H9 (cell line): ENCODE results near the gene PHLDB1. TPM values are rescaled to one million over a fixed set of nuclear protein-coding genes. Genes with fewer than 3 reads are reported as not detected.

ENCODE experiments used
- DNase-seq: peaks from one replicate; pipeline ENCODE4 v3.0.0-alpha.2; 2017
- H2AFZ ChIP-seq: one replicate; pipeline ENCODE4 v1.6.1; 2013; ENCODE audit warnings: mild to moderate bottlenecking, low read length, control low read depth, moderate library complexity
- H2AK5ac ChIP-seq: 2 replicates; pipeline ENCODE4 v1.6.1; 2013; ENCODE audit warnings: low read length, control low read depth, mixed read lengths; ENCODE audit not compliant: insufficient read length
- H2BK120ac ChIP-seq: one replicate; pipeline ENCODE4 v1.6.1; 2013; ENCODE audit warnings: low read depth, mild to moderate bottlenecking, low read length, control low read depth, inconsistent platforms; ENCODE audit not compliant: poor library complexity, severe bottlenecking
- H2BK12ac ChIP-seq: 2 replicates; pipeline ENCODE4 v1.6.1; 2013; ENCODE audit warnings: low read length, control low read depth, mixed read lengths, low read depth; ENCODE audit not compliant: insufficient read length
- H2BK15ac ChIP-seq: 2 replicates; pipeline ENCODE4 v1.6.1; 2013; ENCODE audit warnings: low read depth, low read length, control low read depth
- H2BK20ac ChIP-seq: one replicate; pipeline ENCODE4 v1.6.1; 2013; ENCODE audit warnings: low read depth, mild to moderate bottlenecking, low read length, control low read depth, inconsistent platforms; ENCODE audit not compliant: poor library complexity, severe bottlenecking
- H2BK5ac ChIP-seq: 2 replicates; pipeline ENCODE4 v1.6.1; 2013; ENCODE audit warnings: low read length, control low read depth, mixed read lengths; ENCODE audit not compliant: insufficient read length
- H3K14ac ChIP-seq: 2 replicates; pipeline ENCODE4 v1.6.1; 2013; ENCODE audit warnings: low read length, control low read depth; ENCODE audit not compliant: insufficient read depth
- H3K18ac ChIP-seq: 2 replicates; pipeline ENCODE4 v1.6.1; 2013; ENCODE audit warnings: low read depth, mild to moderate bottlenecking, mixed read lengths, low read length, control low read depth; ENCODE audit not compliant: insufficient read length
- H3K23ac ChIP-seq: 2 replicates; pipeline ENCODE4 v1.6.1; 2013; ENCODE audit warnings: low read length, control low read depth, mixed read lengths, low read depth; ENCODE audit not compliant: insufficient read length
- H3K23me2 ChIP-seq: 2 replicates; pipeline ENCODE4 v1.6.1; 2013; ENCODE audit warnings: low read depth, mild to moderate bottlenecking, mixed read lengths, low read length, control low read depth; ENCODE audit not compliant: insufficient read length, poor library complexity, severe bottlenecking
- H3K27ac ChIP-seq: 2 replicates; pipeline ENCODE4 v1.5.1; 2013; ENCODE audit warnings: low read length, control low read depth, mixed read lengths, low read depth; ENCODE audit not compliant: insufficient read length
- H3K27me3 ChIP-seq: 2 replicates; pipeline ENCODE4 v1.6.1; 2013; ENCODE audit warnings: low read length, control low read depth, inconsistent platforms; ENCODE audit not compliant: insufficient read depth
- H3K4ac ChIP-seq: 2 replicates; pipeline ENCODE4 v1.6.1; 2013; ENCODE audit warnings: low read depth, mild to moderate bottlenecking, control low read depth, inconsistent platforms, low read length, moderate library complexity
- H3K4me1 ChIP-seq: 2 replicates; pipeline ENCODE4 v1.6.1; 2013; ENCODE audit warnings: low read length, control low read depth, inconsistent platforms; ENCODE audit not compliant: insufficient read depth
- H3K4me2 ChIP-seq: 2 replicates; pipeline ENCODE4 v1.6.1; 2013; ENCODE audit warnings: low read length, control low read depth, mixed read lengths; ENCODE audit not compliant: insufficient read length, insufficient read depth
- H3K56ac ChIP-seq: 2 replicates; pipeline ENCODE4 v1.6.1; 2013; ENCODE audit warnings: low read depth, mild to moderate bottlenecking, mixed read lengths, low read length, control low read depth; ENCODE audit not compliant: insufficient read length
- H3K79me1 ChIP-seq: 2 replicates; pipeline ENCODE4 v1.6.1; 2013; ENCODE audit warnings: low read depth, mild to moderate bottlenecking, moderate library complexity, low read length, control low read depth, inconsistent platforms; ENCODE audit not compliant: insufficient read depth, poor library complexity, severe bottlenecking
- H3K79me2 ChIP-seq: 2 replicates; pipeline ENCODE4 v1.6.1; 2013; ENCODE audit warnings: low read length, control low read depth, inconsistent platforms; ENCODE audit not compliant: insufficient read depth
- H3K9ac ChIP-seq: 2 replicates; pipeline ENCODE4 v1.6.1; 2013; ENCODE audit warnings: low read length, control low read depth, mixed read lengths; ENCODE audit not compliant: insufficient read length; ENCODE audit errors: extremely low read depth
- H3K9me3 ChIP-seq: one replicate; pipeline ENCODE4 v1.6.1; 2013; ENCODE audit warnings: low read depth, low read length, inconsistent platforms; ENCODE audit not compliant: control insufficient read depth
- H3T11ph ChIP-seq: one replicate; pipeline ENCODE4 v1.6.1; 2013; ENCODE audit warnings: mild to moderate bottlenecking, low read length, control low read depth, inconsistent platforms
- H4K20me1 ChIP-seq: one replicate; pipeline ENCODE4 v1.6.1; 2013; ENCODE audit not compliant: control insufficient read depth, insufficient read length, insufficient read depth
- H4K5ac ChIP-seq: 2 replicates; pipeline ENCODE4 v1.6.1; 2013; ENCODE audit warnings: low read depth, mild to moderate bottlenecking, mixed read lengths, low read length, control low read depth; ENCODE audit not compliant: insufficient read length
- H4K8ac ChIP-seq: replicated peaks from 2 replicates; pipeline ENCODE4 v1.6.1; 2013; ENCODE audit warnings: low read length, control low read depth, mixed read lengths, low read depth; ENCODE audit not compliant: insufficient read length
- H4K91ac ChIP-seq: 2 replicates; pipeline ENCODE4 v1.6.1; 2013; ENCODE audit warnings: low read depth, mild to moderate bottlenecking, moderate library complexity, mixed read lengths, low read length, control low read depth; ENCODE audit not compliant: insufficient read length
- H3K27ac Mint-ChIP-seq, 3 experiments: 2 replicates in 2 of 3; 3 replicates in 1 of 3; pipeline ENCODE4 v1.8.0; 2020 to 2021; ENCODE audit warnings: mixed read lengths in 3 of 3, mild to moderate bottlenecking in 1 of 3, moderate library complexity in 1 of 3
- H3K27me3 Mint-ChIP-seq: 2 replicates; pipeline ENCODE4 v1.8.0; 2021; ENCODE audit warnings: low read depth, mild to moderate bottlenecking, moderate library complexity, mixed read lengths
- H3K36me3 Mint-ChIP-seq, 3 experiments: 2 replicates in 2 of 3; 3 replicates in 1 of 3; pipeline ENCODE4 v1.8.0; 2020 to 2021; ENCODE audit warnings: low read depth in 3 of 3, mixed read lengths in 3 of 3; ENCODE audit not compliant: insufficient read depth in 1 of 3
- H3K4me1 Mint-ChIP-seq, 2 experiments: 2 replicates each; pipeline ENCODE4 v1.8.0; 2020; ENCODE audit warnings: mixed read lengths in 2 of 2
- H3K4me3 Mint-ChIP-seq, 2 experiments: 2 replicates in 1 of 2; 3 replicates in 1 of 2; pipeline ENCODE4 v1.8.0; 2020 to 2021; ENCODE audit warnings: mild to moderate bottlenecking in 2 of 2, mixed read lengths in 2 of 2, moderate library complexity in 1 of 2
- H3K9me3 Mint-ChIP-seq, 2 experiments: 2 replicates in 1 of 2; 3 replicates in 1 of 2; pipeline ENCODE4 v1.8.0; 2020; ENCODE audit warnings: mild to moderate bottlenecking in 2 of 2, mixed read lengths in 2 of 2, moderate library complexity in 1 of 2
- WGBS: extraction: QIAGEN DNeasy Blood & Tissue Kit; methylation state at CpG from one replicate; pipeline ENCODE4 v1.1.7; 2013; ENCODE audit warnings: missing lambda C conversion rate, low lambda C conversion rate, mixed read lengths; ENCODE audit not compliant: insufficient read length; ENCODE audit errors: extremely low coverage; 5-methylcytosine and 5-hydroxymethylcytosine counted together
- total RNA-seq: library from RNA; stranded (reverse); gene quantifications from 2 replicates; pipeline ENCODE4 v1.2.1, GENCODE V29; 2021
- TF ChIP-seq, protein P1 (sequence below): fragments of 200-600 bp; sonication (generic); conservative IDR thresholded peaks from 3 replicates; pipeline ENCODE4 v1.8.0; 2021; ENCODE audit warnings: antibody characterized with exemption, mild to moderate bottlenecking

PHLDB1 gene
- total RNA-seq, 1 experiment from 2014 or later: 56.0 TPM

- H2AFZ ChIP-seq: no peak overlapping the region
- no peak overlapping the region for H2BK12ac ChIP-seq
- H3K14ac ChIP-seq: peak overlapping the region; percentile 28; the same call in 1 of the 2 replicates
- H3K9ac ChIP-seq: no peak overlapping the region
- H3K36me3 Mint-ChIP-seq: peaks cover 33 to 59% (median 57%) of the 10 kb centered on the region in 3 experiments
- H3K23me2 ChIP-seq: peaks cover 3% of the 10 kb centered on the region
- no peak overlapping the region for H2BK20ac ChIP-seq
- H3K79me1 ChIP-seq: no peaks in the 10 kb centered on the region
- H3K56ac ChIP-seq: no peak overlapping the region
- no peak overlapping the region for H4K91ac ChIP-seq
- no peak overlapping the region for H3K4ac ChIP-seq
- peaks cover 12% of the 10 kb centered on the region; the same call in 1 of the 2 replicates for H3K4me1 ChIP-seq
- peaks cover 24 to 37% of the 10 kb centered on the region in 2 experiments for H3K4me1 Mint-ChIP-seq
- H3K23ac ChIP-seq: no peak overlapping the region
- no peaks in the 10 kb centered on the region for H4K20me1 ChIP-seq
- peak overlapping the region; percentile 67 to 79 for H3K4me3 Mint-ChIP-seq
- H4K5ac ChIP-seq: no peak overlapping the region
- no peak for DNase-seq
- no peak overlapping the region for H3T11ph ChIP-seq
- no peak overlapping the region for H3K27ac ChIP-seq
- no peaks in the 10 kb centered on the region for H3K9me3 ChIP-seq
- H3K4me2 ChIP-seq: peak overlapping the region; percentile 28
- no peak overlapping the region for H4K8ac ChIP-seq
- peak overlapping the region in 2 of 3 experiments; percentile 98 to 99; a peak in 3 of 7 replicates for H3K27ac Mint-ChIP-seq
- no peak overlapping the region for H2BK120ac ChIP-seq
- H3K27me3 ChIP-seq: no peaks in the 10 kb centered on the region
- H3K9me3 Mint-ChIP-seq: no peaks in the 10 kb centered on the region
- H3K18ac ChIP-seq: peak overlapping the region; percentile 37
- WGBS: no CpG with 5 or more reads among the region's 4 CpGs
- no peak overlapping the region for H2AK5ac ChIP-seq
- TF ChIP-seq, protein P1, sequence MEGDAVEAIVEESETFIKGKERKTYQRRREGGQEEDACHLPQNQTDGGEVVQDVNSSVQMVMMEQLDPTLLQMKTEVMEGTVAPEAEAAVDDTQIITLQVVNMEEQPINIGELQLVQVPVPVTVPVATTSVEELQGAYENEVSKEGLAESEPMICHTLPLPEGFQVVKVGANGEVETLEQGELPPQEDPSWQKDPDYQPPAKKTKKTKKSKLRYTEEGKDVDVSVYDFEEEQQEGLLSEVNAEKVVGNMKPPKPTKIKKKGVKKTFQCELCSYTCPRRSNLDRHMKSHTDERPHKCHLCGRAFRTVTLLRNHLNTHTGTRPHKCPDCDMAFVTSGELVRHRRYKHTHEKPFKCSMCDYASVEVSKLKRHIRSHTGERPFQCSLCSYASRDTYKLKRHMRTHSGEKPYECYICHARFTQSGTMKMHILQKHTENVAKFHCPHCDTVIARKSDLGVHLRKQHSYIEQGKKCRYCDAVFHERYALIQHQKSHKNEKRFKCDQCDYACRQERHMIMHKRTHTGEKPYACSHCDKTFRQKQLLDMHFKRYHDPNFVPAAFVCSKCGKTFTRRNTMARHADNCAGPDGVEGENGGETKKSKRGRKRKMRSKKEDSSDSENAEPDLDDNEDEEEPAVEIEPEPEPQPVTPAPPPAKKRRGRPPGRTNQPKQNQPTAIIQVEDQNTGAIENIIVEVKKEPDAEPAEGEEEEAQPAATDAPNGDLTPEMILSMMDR: no peak
- no peaks in the 10 kb centered on the region for H3K79me2 ChIP-seq
- H2BK5ac ChIP-seq: no peak overlapping the region
- H2BK15ac ChIP-seq: no peak overlapping the region
- H3K27me3 Mint-ChIP-seq: no peaks in the 10 kb centered on the region
Observed at GRCh38 chr11:118633979-118634378, 26.6 kb downstream of the PHLDB1 start.
